ENCODE data around the gene SLC3A2.

GRCh38 chr11:62905296-62905695 is 24.6 kb downstream of the SLC3A2 start:
- no peak for TF ChIP-seq MAX (IDR thresholded peaks at IDR 0.05; ENCODE audit: insufficient read depth, insufficient read length)
- no peak for TF ChIP-seq MYC (IDR thresholded peaks at IDR 0.05; ENCODE audit: low read depth, low read length)
- TF ChIP-seq EZH2 (IDR thresholded peaks at IDR 0.05; ENCODE audit: borderline replicate concordance, low read depth, low read length, severe bottlenecking), result no peak
- TF ChIP-seq CTCF (IDR thresholded peaks at IDR 0.05; ENCODE audit: extremely low read depth in 1 of 2, insufficient read depth in 1 of 2, low read depth in 1 of 2, low read length in 2 of 2), result no peak
- TF ChIP-seq POLR2AphosphoS5 (IDR thresholded peaks at IDR 0.05; ENCODE audit: insufficient read depth, low read depth, low read length), result no peak
- no peak for TF ChIP-seq POLR2A (IDR thresholded peaks at IDR 0.05; ENCODE audit: low read depth, low read length)

Data from endothelial cell of umbilical vein (primary cell).